Limb (tissue), 2 donors: ENCODE data around the gene RNF44.
"Not testable (repeated sequence)": the region's sequence is repeated elsewhere in the genome, so short reads cannot be mapped to it uniquely, and the experiment has no call there.

ENCODE experiments used
- DNase-seq, 2 donors: peaks; one replicate each; pipeline ENCODE4 v3.0.0-alpha.2; 2016; ENCODE audit errors: extremely low spot score in 2 of 2

Gene RNF44

DNA sequence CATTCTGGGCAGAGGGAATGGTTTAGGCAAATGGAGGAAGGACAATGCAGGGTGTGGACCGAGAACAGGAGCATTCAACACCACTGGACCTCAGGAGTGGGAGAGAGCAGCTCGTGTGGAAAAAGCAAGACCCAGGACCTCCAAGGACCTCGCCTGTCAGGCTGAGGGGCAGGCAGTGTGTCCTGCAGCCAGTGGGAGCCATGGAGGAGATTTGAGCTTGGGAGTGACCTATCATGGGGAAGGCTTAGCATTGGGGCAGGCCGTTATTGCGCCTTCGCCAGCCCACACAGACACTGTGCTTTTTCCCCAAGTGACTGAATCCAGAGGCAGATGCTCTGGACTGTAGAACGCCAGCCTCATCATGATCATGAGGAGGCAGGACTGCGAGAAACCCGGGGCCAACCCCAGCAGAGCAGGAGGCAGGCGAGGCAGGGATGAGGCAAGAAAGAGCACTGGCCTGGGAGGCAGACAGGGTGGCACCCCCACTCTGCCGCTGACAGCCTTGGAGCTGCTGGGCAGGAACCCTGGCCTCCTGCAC, 15.2 kb upstream of the RNF44 start:
- DNase-seq = no peak

DNA sequence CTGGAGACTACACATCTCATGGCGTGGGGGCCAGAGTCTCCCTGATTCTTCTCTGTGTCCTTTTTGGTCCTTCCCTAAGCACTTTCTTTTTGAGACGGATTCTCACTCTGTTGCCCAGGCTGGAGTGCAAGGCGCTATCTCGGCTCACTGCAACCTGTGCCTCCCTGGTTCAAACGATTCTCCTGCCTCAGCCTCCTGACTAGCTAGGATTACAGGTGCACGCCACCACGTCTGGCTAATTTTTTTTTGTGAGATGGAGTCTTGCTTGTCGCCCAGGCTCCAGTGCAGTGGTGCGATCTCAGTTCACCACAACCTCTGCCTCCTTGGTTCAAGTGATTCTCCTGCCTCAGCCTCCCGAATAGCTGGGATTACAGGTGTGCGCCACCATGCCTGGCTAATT, 13.7 kb upstream of the RNF44 start:
- not testable (repeated sequence) for DNase-seq

DNA sequence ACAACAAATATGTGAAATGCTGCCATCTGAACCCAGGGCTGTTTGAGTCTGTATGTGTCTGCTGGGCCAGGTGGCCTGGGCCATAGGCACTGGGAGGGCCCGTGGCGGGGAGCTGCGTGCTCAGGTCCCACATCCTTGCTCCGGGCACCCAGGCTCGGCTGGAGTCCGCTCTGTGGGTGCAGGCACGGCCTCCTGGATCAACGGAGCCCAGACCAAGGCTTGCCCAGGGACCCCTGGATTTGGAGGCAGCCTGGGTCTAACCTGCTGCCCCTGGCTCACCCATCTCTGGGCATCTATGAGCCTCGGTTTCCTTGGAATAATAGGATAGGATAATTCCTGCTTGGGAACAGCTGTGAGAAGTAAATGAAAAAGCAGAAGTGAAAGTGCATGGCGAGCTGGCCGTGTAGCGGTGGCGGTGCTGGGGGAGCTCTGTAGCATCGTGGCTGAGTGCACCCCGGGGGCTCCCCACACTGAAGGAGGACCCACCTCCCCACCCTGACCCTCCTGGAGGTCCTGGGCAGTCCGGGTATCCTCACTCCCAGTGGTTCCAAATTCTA, 13.2 kb upstream of the RNF44 start:
- DNase-seq = no peak

DNA sequence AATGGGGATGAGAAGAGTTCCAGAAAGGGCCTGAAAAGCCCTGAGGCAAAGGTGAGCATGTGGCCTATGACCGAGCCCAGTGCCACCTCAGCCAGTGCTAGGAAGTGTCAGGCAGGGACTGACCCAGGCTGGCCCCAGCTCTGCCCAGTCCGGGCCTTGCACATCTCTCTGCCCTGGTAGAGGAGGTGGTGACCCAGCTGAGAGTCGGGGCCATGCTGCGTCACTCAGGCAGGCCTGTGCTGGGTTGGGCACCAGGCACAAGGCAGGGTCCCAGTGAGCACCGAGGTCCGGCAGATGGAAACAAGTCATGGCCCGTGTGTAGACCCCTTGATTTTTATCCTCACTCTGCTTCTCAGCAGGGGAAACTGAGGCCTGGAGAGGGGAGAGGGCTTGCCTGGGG, 12.7 kb upstream of the RNF44 start:
- DNase-seq = no peak

DNA sequence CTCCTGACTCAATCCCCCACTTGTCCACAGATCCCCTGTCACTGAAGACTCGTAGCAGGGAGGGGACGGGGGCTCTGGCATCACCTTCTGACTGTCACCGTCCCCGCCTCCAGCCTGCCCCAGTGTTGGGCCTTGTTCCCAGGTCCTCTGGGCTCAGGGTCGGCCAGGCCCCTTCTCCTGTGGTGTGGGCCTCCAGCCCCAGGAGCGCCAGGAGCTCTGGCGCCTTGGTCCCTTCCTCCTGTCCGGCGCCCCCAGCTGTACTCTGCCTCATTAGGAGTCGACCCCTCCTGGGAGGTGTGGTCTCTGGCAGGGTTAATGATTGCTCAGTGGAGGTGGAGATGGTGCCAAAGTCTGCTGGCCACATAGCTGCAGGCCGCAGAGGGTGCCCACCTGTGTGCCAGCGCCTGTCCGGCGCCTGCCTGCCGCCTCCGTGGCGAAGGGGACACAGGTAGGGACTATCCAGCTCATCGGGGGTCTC, 11.8 kb upstream of the RNF44 start, which contains the start of gene CDHR2:
Gene CDHR2, plus strand, starts transcription at position 376 of the 478 bp plus-strand sequence. CDS start 16,011 bp downstream, outside the sequence.
- no peak for DNase-seq

DNA sequence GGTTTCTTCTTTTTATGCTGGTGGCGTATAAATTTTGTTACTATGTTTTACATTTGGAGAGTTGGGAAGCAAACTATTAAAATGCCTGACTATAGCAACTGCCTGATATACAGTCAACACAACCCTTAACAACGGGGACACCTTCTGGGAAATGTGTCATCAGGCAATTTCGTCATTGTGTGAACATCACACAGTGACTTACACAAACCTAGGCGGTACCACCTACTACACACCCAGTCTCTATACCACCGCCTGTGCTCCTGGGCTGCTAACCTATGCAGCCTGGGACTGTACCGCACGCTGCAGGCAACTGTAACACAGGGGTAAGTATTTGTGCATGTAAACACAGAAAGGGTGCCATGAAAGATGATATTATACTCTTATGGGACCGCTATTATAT, 10.6 kb upstream of the RNF44 start:
- DNase-seq = no peak

DNA sequence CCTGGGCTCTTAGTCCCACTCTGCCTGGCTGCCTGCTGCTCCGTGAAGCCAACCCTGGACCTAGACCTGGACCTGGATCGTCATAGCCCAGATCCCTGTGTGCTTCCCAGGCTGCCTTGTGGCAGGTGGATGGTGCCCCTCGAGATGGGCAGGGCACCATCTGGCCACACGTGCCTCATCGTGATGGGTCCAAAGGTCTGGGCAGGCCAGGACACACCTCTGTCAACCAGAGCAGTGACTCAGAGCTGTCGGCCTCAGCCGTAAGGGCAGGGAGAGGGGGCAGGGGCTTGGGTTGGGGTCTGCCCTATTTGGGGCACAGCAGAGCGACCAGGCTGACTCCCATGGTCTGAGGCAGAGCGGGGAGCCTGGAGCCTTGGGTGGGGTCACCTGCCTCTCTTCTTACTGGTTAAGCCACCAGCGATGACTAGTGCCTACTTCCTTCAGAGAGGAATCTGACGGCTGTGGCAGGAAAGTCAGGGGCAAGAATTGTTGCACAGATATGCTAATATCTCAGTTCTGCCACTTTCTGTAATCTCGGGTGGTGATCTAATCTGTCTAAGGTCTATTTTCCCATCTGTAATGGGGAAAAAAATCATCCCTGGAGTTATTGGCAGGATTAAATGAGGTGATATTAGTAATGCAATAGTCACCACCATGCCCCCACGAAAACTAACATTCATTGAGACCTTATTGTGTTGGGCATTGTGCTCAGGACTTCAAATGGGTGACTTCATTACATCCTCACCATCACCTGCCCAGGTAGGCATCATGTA, 8.7 kb upstream of the RNF44 start:
- no peak for DNase-seq

DNA sequence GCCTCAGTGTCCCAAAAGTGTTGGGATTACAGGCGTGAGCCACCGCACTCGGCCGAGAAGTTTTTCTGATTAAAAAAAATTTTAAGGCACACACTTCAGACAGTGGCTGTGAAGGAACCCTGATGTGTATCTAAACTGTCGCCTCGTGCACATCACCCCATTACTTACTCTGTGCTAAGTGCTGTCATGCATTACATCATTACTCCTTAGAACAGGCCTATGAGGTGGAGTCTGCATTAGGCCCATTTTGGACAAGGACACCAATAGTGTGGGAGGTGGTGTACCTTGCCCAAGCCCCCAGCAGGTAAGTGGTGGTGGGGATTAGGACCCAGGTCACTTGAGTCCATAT, 8.2 kb upstream of the RNF44 start:
- no peak for DNase-seq

DNA sequence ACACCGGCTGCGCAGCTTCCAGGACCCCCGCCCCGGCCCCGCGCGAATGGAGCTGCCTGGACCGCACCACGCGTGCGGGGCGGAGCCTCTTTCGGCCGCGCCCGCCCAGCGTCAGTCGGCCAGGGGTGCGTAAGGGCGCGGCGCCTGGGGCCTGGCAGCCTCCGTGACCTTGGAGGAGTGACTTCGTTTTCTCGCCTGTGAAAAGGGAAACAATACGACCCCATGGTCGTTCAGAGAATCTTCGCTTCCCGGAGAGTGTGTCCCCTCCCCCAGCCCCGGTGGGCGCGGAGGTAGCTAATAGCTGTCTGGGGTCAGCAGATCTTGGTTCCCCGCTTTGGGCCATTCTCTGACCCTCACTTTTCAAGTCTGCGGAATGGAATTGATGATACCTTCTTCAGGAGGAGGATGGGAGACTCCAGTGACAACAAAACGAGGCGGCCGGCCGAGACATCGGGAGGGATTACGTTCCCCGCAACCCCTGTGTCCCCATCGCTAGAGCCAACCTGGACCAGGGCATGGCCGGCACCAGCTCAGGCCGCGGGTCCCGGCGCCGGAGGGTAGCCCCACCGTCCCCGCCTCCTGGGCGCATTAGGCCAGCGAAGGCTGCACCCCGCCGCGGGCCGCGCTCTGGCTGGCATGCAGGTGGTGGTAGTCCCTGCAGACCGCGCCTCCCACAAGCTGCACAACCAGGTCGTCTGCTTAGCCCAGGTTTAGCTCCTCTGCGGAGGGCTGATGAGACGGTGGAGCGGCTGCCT, 6.4 kb upstream of the RNF44 start:
- peak in 1 of 2 donors; percentile 83 for DNase-seq

DNA sequence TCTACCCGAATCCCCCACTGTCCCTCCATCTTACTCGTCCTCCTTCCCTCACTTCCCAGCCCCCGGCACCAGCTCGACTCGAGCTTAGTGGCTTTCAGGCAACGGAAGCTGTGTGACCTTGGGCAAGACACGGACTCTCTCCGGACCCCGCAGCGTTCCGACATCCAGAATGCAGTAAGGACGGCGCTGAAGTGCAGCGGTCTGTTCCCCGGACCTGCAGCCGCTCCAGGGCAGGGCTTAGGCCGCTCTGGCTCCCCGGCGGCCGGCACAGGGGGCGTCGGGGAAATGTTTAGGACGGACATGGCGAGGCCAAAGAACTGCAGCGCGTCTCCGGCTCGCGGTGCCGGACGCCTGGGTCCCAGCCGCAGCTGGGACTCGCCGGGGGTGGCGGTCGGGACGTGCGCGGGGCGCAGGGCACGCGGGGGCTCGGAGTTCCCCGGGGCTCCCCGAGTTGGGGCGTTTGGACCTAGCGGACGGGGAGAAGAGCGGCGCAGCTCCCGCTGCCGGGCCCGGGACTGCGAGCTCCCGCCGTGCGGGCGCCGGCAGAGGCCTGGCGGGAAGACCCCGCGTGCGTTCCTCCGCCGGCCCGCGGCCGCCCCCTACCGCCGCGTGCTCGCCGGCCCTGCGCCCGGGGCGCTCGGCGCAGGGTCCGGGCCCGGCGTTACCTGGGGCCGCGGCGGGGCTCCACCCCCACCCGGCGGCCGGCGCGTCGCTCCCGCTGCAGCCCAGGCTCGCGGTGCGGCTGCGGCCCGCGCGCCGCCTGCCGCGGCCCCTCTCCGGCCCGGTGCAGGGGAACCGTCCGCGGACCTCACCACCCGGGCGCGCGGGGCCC, 5.6 kb upstream of the RNF44 start:
- peak in 1 of 2 donors; percentile 68 for DNase-seq

DNA sequence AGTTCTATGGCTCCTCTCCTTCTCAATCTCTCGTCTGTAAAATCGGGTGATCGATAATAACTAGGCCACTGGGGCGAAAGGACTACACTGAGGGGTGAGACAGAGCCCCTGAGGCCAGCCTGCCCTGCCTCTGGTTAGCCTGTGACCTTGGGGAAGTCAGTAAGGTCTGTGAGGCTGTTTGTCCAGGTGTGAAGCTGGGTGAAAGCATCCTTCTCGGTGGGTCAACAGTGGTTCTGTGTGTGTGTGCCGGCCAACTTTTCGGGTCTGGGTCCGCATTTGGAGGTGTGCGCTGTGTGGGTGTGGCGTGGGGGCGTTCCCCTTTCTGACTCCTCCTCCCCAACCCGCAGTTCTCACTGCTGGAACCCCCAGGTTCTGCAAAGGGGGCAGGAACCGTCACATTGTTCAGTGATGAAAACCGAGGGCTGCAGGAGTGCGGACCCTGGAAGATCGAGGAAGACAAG, 5.0 kb upstream of the RNF44 start:
- no peak for DNase-seq

DNA sequence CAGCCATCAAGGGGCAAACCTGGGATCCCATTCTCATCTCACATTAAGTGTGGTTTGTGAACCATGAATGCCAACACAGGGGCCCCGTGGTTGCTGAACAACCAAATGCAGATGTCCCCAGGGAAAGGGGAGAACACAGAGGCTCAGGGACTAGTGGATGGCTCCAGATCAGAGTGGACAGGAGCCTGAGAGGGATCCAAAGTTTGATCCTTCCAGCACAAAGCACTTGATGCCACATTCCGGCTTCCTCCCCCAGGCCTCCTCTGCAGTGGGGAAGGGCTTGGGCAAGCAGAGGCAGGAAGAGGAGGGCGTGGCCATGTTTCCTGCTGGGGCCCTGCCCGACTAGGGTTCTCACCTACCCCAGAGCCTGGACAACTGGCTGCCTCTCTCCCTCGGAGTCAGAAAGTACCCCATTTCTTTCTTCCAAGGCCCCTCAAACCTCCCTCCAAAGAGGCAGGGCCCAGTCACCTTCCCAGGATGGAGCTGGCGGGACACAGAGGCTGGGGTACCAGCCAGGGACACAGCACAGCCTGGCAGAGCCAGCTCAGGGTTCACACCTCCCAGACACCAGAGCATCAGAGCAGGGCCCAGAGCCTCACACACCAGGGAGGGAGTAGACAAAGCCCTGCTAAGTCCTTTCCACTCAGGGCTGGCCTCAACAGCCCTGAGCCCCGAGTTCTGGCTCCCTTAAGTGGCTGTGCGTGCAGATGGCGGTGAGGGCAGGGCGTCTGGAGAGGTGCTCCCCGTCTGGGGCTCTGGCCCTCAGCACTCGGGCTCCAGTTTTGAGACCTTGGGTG, 4.3 kb upstream of the RNF44 start:
- DNase-seq = no peak

DNA sequence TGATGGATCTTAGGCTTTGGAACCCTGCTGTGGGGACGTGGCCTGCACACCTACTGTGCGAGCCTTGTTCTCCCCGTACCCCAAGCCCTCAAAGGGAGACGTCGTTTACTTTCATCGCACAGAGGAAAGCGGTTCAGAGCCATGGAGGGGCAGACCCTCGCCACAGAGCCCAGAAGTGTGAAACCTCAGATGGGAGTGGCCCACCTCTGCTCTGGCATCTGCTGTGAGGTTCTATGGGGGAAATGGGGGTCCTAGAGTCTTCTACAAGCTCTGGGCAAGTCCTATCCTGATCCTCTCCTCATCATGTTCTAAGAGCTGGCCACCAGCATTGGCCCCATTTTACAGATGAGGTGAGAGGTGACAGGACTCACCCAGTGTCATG, 3.7 kb upstream of the RNF44 start:
- DNase-seq = no peak

DNA sequence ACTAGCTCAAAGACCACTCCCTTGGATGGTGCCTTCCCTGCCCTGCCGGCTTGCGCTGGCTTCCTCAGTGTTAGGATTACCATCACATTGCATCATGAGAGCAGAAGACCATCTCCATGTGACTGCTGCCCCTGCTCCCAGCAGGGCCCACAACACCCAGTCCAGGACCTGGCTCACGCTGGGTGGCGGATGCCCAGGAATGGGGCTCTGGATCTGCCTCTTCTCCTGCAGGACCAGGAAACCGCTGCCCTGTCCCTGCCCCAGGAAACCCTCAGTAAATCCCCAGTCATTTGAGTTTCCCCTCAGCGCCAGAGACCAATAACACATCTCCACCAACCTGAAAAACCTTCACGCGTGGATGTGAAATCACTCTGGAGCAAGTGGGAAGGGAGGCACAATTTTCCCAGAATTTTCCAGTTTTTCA, 3.3 kb upstream of the RNF44 start:
- no peak for DNase-seq

DNA sequence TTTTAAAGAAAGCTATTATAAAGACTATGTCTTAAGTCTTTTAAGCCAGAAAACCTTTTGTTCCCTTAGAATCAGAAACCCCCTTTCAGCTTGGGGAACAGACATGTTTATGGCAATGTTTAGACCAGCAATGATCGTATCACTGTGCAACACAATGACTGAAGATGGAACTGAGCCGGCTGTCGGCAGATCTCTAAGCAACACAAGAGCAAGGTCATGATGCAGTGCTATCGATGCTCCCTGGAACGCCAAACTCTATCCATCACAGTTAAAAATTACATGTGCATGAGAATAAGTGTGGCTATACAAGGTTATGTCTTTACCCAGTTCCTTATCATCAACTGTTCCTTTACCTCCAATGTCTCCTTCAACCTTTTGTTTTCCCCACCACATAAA, 1.8 kb upstream of the RNF44 start:
- no peak for DNase-seq

DNA sequence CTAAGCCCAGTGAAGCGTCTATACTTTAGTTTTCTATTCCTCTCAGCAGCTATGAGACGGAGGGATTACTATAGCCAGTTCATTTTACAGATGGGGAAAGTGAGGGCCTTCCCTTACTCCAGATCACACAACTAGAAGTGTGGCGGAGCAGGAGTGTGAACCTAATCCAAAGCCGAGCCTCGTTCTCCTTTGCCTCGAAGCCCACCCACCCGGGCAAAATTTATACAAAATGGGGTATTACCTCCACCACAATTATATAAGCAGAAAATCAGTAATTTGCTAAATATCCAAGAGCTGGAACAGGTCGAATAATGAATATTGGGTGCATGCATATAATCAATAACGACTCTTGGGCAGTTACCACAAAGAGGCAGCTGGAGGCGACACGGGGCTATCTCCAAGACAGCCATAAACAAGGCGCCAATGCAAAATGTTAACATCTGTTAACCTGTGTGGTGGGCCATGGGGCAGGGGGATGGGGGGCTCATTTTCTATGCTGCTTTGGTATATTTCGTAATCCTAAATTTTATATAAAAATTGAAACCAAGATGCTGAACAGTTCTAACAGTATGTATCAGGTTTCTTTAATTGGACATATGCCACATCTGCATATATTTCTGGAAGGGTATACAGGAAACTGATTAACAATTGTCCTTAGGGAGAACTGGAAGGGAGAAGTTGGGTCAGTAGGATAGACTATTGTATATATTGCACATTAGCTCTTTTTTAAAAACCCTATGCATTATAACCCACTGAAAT, 1.2 kb upstream of the RNF44 start:
- no peak for DNase-seq

DNA sequence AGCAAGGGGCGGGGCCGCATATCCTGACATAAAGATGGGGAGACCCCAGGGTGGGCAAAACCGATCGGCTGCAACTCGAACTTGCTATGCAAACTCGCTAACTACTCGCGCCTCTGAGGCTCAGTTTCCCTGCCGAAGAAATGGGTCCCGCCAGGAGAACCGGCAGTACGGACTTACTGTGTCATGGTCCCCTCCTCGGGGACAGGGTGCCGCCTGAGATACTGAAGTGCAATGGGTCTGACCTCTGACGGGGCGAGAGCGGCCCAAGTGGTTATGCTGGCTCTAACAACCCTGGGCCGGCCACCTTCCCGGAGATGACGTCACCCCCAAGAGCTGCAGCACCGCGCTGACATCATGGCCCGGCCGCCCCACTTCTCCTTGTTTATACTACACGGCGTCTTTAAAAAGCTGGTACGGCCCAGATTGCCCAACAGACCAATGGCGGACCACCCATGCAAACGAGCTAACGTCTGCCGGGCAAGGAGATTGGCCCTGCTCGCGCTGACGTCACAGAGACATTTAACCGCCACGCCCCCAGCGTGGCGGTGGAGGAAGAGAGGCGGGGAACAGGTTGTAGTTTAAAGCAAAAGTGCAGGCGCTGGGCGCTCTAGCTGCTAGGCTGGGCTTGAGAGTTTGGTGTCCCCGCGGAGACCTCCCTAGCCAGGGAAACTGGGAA, 490 bp upstream of the RNF44 start:
- DNase-seq = peak; percentile 96 to 100

DNA sequence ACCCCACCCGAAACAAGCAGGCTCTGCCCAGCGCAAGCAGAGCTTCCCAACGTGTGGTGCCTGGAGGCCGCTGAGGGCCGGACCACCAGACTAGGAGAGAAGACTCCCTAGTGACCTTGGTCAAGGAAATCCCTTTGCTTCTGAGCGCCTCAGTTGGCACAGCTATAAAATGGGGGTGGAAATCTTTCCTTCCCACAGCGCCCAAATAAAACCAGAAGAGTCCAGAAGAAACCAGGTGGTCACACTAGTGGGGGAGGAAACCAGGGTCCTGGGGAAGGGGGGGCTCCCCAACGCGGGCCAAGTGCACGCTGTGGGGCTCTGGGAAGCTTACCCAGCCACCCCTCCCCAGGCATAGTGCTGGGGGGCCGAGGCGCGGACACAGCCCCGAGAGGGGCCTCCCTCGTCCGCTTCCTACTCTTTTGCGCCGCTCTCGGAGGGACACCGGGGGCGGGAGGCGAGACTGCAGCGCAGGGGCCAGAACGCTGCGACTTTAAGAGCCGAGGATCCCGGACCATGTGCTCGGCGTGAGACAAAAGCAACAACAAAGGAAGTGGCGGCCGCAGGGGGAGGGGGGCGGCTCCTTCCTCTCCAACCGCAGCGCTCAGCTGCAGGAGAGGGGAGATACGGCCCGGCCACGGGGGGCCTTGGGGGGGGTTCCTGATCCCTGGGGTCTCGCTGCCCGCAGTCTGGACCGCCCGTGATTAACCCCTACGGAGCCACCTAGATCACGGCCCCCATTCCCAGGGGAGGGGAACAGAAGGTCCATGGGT, 885 bp downstream of the RNF44 start:
- DNase-seq = peak; percentile 72 to 89
